Upper lobe of left lung (tissue), 4 donors: ENCODE measurements around the gene CDC73.

Experiments
- CTCF ChIP-seq, 6 experiments: fragments of 450-650 bp in 4 of 6; fragments of 200-600 bp in 2 of 6; sonication (generic) in 2 of 6; IDR thresholded peaks; one replicate each; pipeline ENCODE4 v1.5.1; 2016 to 2019; ENCODE audit warnings: antibody characterized with exemption in 6 of 6
- EP300 ChIP-seq, 4 donors: sonication (generic); formaldehyde crosslinking; IDR thresholded peaks; one replicate each; pipeline ENCODE4 v1.5.1; 2017; ENCODE audit warnings: antibody characterized with exemption in 4 of 4, control low read depth in 2 of 4
- POLR2A ChIP-seq, 4 donors: fragments of 450-650 bp; IDR thresholded peaks; one replicate each; pipeline ENCODE4 v1.5.1; 2016 to 2017; ENCODE audit warnings: antibody characterized with exemption in 4 of 4, mild to moderate bottlenecking in 2 of 4
- POLR2AphosphoS5 ChIP-seq, 2 donors: sonication (generic); formaldehyde crosslinking; IDR thresholded peaks; one replicate each; pipeline ENCODE4 v1.5.1; 2017; ENCODE audit warnings: antibody characterized with exemption in 2 of 2

GRCh38 chr1:193109619-193110018 lies 12.2 kb upstream of the CDC73 start:
- TF ChIP-seq CTCF (IDR thresholded peaks at IDR 0.05) = no peak
- TF ChIP-seq EP300 (IDR thresholded peaks at IDR 0.05) = no peak
- TF ChIP-seq POLR2A (IDR thresholded peaks at IDR 0.05) = no peak
- no peak for TF ChIP-seq POLR2AphosphoS5 (IDR thresholded peaks at IDR 0.05)
